ENCODE results near the gene XPA.

GRCh38 chr9:97660847-97661246 lies 36.3 kb downstream of the XPA start:
- TF ChIP-seq POLR2A (IDR thresholded peaks at IDR 0.05), result no peak
- TF ChIP-seq, protein P1, sequence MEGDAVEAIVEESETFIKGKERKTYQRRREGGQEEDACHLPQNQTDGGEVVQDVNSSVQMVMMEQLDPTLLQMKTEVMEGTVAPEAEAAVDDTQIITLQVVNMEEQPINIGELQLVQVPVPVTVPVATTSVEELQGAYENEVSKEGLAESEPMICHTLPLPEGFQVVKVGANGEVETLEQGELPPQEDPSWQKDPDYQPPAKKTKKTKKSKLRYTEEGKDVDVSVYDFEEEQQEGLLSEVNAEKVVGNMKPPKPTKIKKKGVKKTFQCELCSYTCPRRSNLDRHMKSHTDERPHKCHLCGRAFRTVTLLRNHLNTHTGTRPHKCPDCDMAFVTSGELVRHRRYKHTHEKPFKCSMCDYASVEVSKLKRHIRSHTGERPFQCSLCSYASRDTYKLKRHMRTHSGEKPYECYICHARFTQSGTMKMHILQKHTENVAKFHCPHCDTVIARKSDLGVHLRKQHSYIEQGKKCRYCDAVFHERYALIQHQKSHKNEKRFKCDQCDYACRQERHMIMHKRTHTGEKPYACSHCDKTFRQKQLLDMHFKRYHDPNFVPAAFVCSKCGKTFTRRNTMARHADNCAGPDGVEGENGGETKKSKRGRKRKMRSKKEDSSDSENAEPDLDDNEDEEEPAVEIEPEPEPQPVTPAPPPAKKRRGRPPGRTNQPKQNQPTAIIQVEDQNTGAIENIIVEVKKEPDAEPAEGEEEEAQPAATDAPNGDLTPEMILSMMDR (IDR thresholded peaks at IDR 0.05 in 8 of 11, conservative IDR thresholded peaks at IDR 0.05 in 3 of 11), result no peak

Data from spleen (tissue), 7 donors.